ENCODE results near the gene TMC7.
"Not testable (repeated sequence)": the region's sequence is repeated elsewhere in the genome, so short reads cannot be mapped to it uniquely, and the experiment has no call there.

DNA sequence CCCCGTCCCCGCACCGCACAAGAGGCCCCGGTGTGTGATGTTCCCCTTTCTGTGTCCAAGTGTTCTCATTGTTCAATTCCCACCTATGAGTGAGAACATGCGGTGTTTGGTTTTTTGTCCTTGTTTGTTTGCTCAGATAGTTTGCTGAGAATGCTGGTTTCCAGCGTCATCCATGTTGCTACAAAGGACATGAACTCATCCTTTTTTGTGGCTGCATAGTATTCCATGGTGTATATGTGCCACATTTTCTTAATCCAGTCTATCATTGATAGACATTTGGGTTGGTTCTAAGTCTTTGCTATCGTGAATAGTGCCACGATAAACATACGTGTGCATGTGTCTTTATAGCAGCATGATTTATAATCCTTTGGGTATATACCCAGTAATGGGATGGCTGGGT lies 8.0 kb downstream of the TMC7 start:
- TF ChIP-seq, protein P1, sequence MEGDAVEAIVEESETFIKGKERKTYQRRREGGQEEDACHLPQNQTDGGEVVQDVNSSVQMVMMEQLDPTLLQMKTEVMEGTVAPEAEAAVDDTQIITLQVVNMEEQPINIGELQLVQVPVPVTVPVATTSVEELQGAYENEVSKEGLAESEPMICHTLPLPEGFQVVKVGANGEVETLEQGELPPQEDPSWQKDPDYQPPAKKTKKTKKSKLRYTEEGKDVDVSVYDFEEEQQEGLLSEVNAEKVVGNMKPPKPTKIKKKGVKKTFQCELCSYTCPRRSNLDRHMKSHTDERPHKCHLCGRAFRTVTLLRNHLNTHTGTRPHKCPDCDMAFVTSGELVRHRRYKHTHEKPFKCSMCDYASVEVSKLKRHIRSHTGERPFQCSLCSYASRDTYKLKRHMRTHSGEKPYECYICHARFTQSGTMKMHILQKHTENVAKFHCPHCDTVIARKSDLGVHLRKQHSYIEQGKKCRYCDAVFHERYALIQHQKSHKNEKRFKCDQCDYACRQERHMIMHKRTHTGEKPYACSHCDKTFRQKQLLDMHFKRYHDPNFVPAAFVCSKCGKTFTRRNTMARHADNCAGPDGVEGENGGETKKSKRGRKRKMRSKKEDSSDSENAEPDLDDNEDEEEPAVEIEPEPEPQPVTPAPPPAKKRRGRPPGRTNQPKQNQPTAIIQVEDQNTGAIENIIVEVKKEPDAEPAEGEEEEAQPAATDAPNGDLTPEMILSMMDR (IDR thresholded peaks at IDR 0.05): not testable (repeated sequence)
- not testable (repeated sequence) for TF ChIP-seq POLR2A (IDR thresholded peaks at IDR 0.05)

Data from esophagus squamous epithelium (tissue), 4 donors.